Thoracic aorta (tissue), 2 donors: ENCODE data around the gene KCNK7. TPM values are rescaled to one million over a fixed set of nuclear protein-coding genes. Genes with fewer than 3 reads are reported as not detected.

Source experiments
- ATAC-seq: fragments of 150-250 bp; one replicate; pipeline ENCODE4 v1.8.0; 2017; ENCODE audit warnings: low read depth; ENCODE audit not compliant: insufficient number of reproducible peaks, low FRiP score
- DNase-seq: peaks from one replicate; pipeline ENCODE4 v3.0.0-alpha.2; 2020; ENCODE audit warnings: low spot score
- H3K27ac ChIP-seq, 2 donors: fragments of 200-600 bp; sonication (generic); 1 replicate in 1 of 2; 2 replicates in 1 of 2; pipeline ENCODE4 v1.5.1; 2016; ENCODE audit warnings: mild to moderate bottlenecking in 2 of 2, moderate library complexity in 2 of 2
- H3K27me3 ChIP-seq: fragments of 200-600 bp; sonication (generic); replicated peaks from 2 replicates; pipeline ENCODE4 v1.6.0; 2016; ENCODE audit warnings: mild to moderate bottlenecking; ENCODE audit not compliant: insufficient read depth
- H3K36me3 ChIP-seq: fragments of 200-600 bp; sonication (generic); one replicate; pipeline ENCODE4 v1.5.1; 2016
- H3K4me1 ChIP-seq, 2 donors: fragments of 200-600 bp; sonication (generic); 1 replicate in 1 of 2; 2 replicates in 1 of 2; pipeline versions ENCODE4 v1.5.1 to v1.6.0; 2016; ENCODE audit warnings: low read depth in 2 of 2, mild to moderate bottlenecking in 1 of 2; ENCODE audit not compliant: control insufficient read depth in 1 of 2
- H3K4me3 ChIP-seq: fragments of 200-600 bp; sonication (generic); 2 replicates; pipeline ENCODE4 v1.5.1; 2016; ENCODE audit warnings: mild to moderate bottlenecking
- H3K9me3 ChIP-seq: fragments of 200-600 bp; sonication (generic); 2 replicates; pipeline ENCODE4 v1.5.1; 2016
- CTCF ChIP-seq: fragments of 200-600 bp; sonication (generic); IDR thresholded peaks from one replicate; pipeline ENCODE4 v1.5.1; 2019; ENCODE audit warnings: antibody characterized with exemption
- total RNA-seq, 2 donors: library from RNA; depleted of rRNA; stranded (reverse); fragments of >200 nt; gene quantifications; one replicate each; pipeline versions ENCODE4 v1.1.0 to v1.2.3, GENCODE V29; 2016

KCNK7 gene
- total RNA-seq, 2 donors from 2014 or later = 0.95 TPM; not detected in 1

- peak; percentile 6 for TF ChIP-seq CTCF
- H3K27ac ChIP-seq = no peak overlapping the region
- peaks cover 20 to 33% of the 10 kb centered on the region in 2 donors for H3K4me1 ChIP-seq
- no peak overlapping the region for H3K4me3 ChIP-seq
- DNase-seq (no peak), ATAC-seq (no peak)
- H3K9me3 ChIP-seq = no peaks in the 10 kb centered on the region
- peaks cover 31% of the 10 kb centered on the region for H3K36me3 ChIP-seq
- H3K27me3 ChIP-seq = no peaks in the 10 kb centered on the region
Observed at GRCh38 chr11:65552388-65552951, 43.1 kb downstream of the KCNK7 start.

DNA sequence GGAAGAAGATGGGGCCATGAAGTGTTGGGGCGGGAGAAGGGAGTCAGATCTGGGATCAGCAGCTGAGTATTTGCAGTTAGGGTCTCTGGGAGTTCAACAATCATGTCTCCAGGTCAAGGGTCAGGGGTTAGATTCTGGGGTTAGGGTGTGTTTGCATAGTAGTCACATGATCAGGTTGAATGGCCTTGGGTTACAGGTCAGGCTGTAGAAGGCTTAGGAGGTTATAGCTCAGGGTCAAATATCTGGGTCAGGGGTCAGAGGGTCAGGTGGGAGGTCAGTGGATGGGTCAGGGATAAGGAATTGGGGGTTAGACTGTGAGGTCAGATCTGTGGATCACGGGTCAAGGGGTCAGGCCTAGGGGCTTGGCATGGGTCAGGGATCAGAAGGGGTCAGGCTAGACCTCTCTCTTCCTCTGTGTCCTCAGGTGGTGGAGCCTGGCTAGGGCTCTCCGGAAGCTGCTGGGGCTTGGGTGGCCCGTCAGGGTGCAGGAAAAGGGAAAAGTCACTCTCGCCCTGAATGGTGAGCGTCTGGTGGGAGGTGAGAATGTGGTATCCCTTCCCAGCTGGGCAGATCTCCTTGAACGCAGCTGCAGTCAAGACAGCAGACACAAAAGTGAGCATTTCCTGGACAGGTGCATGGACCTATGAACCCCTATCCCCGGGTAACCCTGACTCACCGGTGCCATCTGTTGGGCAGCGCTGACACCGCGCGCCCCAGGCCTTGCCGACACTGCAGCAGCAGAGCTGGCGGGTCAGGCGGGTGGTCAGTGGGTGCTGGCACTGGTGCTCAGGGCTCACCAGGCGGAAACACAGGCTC, 43.8 kb downstream of the KCNK7 start:
- Histone ChIP-seq H3K4me3 (no peak overlapping the region), H3K27me3 (no peaks in the 10 kb centered on the region), H3K27ac (no peak overlapping the region), H3K36me3 (peaks cover 37% of the 10 kb centered on the region), H3K4me1 (peaks cover 20 to 30% of the 10 kb centered on the region in 2 donors), H3K9me3 (no peaks in the 10 kb centered on the region)
- ATAC-seq (no peak), DNase-seq (no peak)
- peak; percentile 37 for TF ChIP-seq CTCF

DNA sequence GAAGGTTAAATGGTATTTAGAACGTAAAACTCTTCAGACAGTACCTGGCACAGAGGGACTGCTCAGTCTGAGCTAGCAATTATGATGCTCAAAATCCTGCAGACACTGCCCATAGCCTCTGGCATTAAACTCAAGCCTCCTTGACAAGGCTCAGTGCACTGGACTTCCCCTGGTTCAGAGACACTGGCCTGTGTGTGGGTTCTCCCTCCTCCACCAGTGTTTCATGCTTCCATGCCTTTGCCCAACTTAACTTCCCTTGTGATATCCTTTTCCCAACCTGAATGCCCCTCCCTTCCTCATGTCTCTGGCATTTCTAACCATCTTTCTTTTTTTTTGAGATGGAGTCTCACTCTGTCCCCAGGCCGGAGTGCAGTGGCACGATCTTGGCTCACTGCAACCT, 46.5 kb downstream of the KCNK7 start:
- no peak for TF ChIP-seq CTCF
- Histone ChIP-seq H3K27ac (peak overlapping the region in 1 of 2 donors; percentile 34), H3K4me1 (peaks cover 1 to 3% of the 10 kb centered on the region in 2 donors), H3K27me3 (no peaks in the 10 kb centered on the region), H3K36me3 (peaks cover 53% of the 10 kb centered on the region), H3K9me3 (no peaks in the 10 kb centered on the region), H3K4me3 (no peak overlapping the region)
- ATAC-seq (no peak), DNase-seq (no peak)

DNA sequence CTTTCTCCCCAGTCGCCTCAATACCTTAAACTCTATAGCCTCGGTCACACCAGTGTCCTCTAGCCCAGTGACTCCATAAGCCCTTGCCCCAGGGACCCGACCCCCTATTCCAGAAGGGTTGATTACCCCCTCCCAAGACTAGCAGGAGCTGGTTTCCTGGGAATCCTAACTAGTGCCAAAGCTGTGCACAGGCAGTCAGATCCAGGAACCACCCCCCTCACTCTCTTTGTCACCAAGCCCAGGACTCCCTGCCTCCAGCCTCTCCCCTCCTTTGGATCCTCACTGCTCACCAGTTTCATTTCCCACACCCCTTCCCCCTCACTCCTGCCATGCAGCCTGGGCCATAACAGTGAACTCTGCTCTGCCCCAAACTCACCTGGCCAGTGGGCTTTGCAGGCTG, 47.2 kb downstream of the KCNK7 start:
- H3K36me3 ChIP-seq = peaks cover 53% of the 10 kb centered on the region
- H3K27ac ChIP-seq = peak overlapping the region in 1 of 2 donors; percentile 34

More for the DNA sequence above, 47.2 kb downstream of the KCNK7 start:
- no peak for TF ChIP-seq CTCF
- Histone ChIP-seq H3K27me3 (no peaks in the 10 kb centered on the region), H3K9me3 (no peaks in the 10 kb centered on the region), H3K4me1 (no peaks in the 10 kb centered on the region), H3K4me3 (no peak overlapping the region)
- no peak for ATAC-seq
- no peak for DNase-seq
